Forelimb muscle (tissue), 1 donor: ENCODE measurements around the gene RERE. TPM values are rescaled to one million over a fixed set of nuclear protein-coding genes. Genes with fewer than 3 reads are reported as not detected.

ENCODE experiments used
- DNase-seq: peaks from one replicate; pipeline ENCODE4 v3.0.0-alpha.2; 2013; ENCODE audit warnings: low read depth
- polyA plus RNA-seq: library from polyadenylated mRNA; unstranded; fragments of 120-200 nt; gene quantifications from one replicate; pipeline ENCODE4 v1.2.1, GENCODE V29; 2013; ENCODE audit not compliant: insufficient read length

Gene RERE
- polyA plus RNA-seq, 1 donor, result 72.2 TPM

GRCh38 chr1:8574985-8575384 is 242.5 kb downstream of the RERE start:
- DNase-seq, result no peak

GRCh38 chr1:8572106-8572505 is 245.3 kb downstream of the RERE start:
- no peak for DNase-seq

- peak; percentile 28 for DNase-seq
These were observed 246.0 kb downstream of the RERE start for GRCh38 chr1:8571200-8571984.

GRCh38 chr1:8570465-8570864 is 247.0 kb downstream of the RERE start:
- no peak for DNase-seq

- DNase-seq, result no peak
These were observed 248.2 kb downstream of the RERE start for GRCh38 chr1:8569242-8569641.

- no peak for DNase-seq
These were observed 248.6 kb downstream of the RERE start for GRCh38 chr1:8568837-8569236.

GRCh38 chr1:8567146-8567545 is 250.3 kb downstream of the RERE start:
- DNase-seq, result no peak

- DNase-seq, result no peak
These were observed 251.6 kb downstream of the RERE start for GRCh38 chr1:8565802-8566201.

GRCh38 chr1:8563944-8564537 is 253.4 kb downstream of the RERE start:
- DNase-seq, result no peak

GRCh38 chr1:8562881-8563865 is 254.3 kb downstream of the RERE start:
- DNase-seq, result no peak

GRCh38 chr1:8562222-8562621 is 255.2 kb downstream of the RERE start:
- DNase-seq, result no peak

GRCh38 chr1:8560611-8561544 is 256.6 kb downstream of the RERE start:
- peak; percentile 38 for DNase-seq

GRCh38 chr1:8560035-8560434 is 257.4 kb downstream of the RERE start:
- DNase-seq, result no peak

- no peak for DNase-seq
These were observed 261.9 kb downstream of the RERE start for GRCh38 chr1:8555582-8555981.

GRCh38 chr1:8554956-8555534 is 262.4 kb downstream of the RERE start:
- no peak for DNase-seq

GRCh38 chr1:8552820-8553397 is 264.5 kb downstream of the RERE start:
- no peak for DNase-seq

GRCh38 chr1:8551613-8552489 is 265.6 kb downstream of the RERE start:
- no peak for DNase-seq

GRCh38 chr1:8551057-8551456 is 266.4 kb downstream of the RERE start:
- DNase-seq, result no peak

GRCh38 chr1:8547791-8548190 is 269.6 kb downstream of the RERE start:
- DNase-seq, result no peak
